Mesothelial cell of epicardium (in vitro differentiated cells): ENCODE results near the gene TIAL1. TPM values are rescaled to one million over a fixed set of nuclear protein-coding genes. Genes with fewer than 3 reads are reported as not detected.
"Not testable (repeated sequence)": the region's sequence is repeated elsewhere in the genome, so short reads cannot be mapped to it uniquely, and the experiment has no call there.

Source experiments
- DNase-seq, 2 experiments: peaks; one replicate each; pipeline ENCODE4 v3.0.0; 2021; ENCODE audit warnings: low spot score in 2 of 2; ENCODE audit not compliant: unreplicated experiment in 2 of 2
- H3K27ac Mint-ChIP-seq: 2 replicates; pipeline ENCODE4 v1.8.0; 2021; ENCODE audit warnings: mixed read lengths
- H3K27me3 Mint-ChIP-seq: 2 replicates; pipeline ENCODE4 v1.8.0; 2021; ENCODE audit warnings: low read depth, mixed read lengths
- H3K36me3 Mint-ChIP-seq: 2 replicates; pipeline ENCODE4 v1.8.0; 2021; ENCODE audit warnings: mixed read lengths
- H3K4me1 Mint-ChIP-seq: 2 replicates; pipeline ENCODE4 v1.8.0; 2021; ENCODE audit warnings: mixed read lengths
- H3K4me3 Mint-ChIP-seq: 2 replicates; pipeline ENCODE4 v1.8.0; 2021; ENCODE audit warnings: mild to moderate bottlenecking, moderate library complexity, mixed read lengths
- H3K9me3 Mint-ChIP-seq: 2 replicates; pipeline ENCODE4 v1.8.0; 2021; ENCODE audit warnings: mixed read lengths
- total RNA-seq: library from RNA; stranded (reverse); gene quantifications from 3 replicates; pipeline ENCODE4 v1.2.1, GENCODE V29; 2021
- TF ChIP-seq, protein P1 (sequence below): fragments of 200-600 bp; sonication (generic); IDR thresholded peaks from one replicate; pipeline ENCODE4 v1.5.0; 2021; ENCODE audit warnings: antibody characterized with exemption; ENCODE audit not compliant: unreplicated experiment

Gene TIAL1
- total RNA-seq, 1 donor from 2014 or later = 192 TPM

DNA sequence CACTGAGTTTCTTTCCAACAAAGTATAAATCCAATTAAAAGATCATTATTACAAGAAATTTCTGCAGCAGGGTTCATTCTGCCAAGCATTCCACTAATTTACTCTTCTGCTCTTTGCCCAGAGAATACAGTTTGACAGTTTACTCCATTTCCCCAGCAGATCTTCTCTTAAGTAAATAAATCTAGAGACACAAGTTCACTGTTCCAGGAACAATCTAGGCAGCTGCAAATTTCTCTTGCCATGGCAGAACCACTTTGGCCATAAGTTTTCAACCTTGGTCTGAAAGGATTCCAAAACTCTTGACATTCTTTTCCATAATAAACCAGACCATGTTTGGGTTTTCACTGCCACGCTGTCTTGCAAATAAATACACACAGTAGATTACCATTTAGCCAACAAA is 65.7 kb downstream of the TIAL1 start:
- DNase-seq = no peak
- no peaks in the 10 kb centered on the region for H3K36me3 Mint-ChIP-seq
- TF ChIP-seq, protein P1, sequence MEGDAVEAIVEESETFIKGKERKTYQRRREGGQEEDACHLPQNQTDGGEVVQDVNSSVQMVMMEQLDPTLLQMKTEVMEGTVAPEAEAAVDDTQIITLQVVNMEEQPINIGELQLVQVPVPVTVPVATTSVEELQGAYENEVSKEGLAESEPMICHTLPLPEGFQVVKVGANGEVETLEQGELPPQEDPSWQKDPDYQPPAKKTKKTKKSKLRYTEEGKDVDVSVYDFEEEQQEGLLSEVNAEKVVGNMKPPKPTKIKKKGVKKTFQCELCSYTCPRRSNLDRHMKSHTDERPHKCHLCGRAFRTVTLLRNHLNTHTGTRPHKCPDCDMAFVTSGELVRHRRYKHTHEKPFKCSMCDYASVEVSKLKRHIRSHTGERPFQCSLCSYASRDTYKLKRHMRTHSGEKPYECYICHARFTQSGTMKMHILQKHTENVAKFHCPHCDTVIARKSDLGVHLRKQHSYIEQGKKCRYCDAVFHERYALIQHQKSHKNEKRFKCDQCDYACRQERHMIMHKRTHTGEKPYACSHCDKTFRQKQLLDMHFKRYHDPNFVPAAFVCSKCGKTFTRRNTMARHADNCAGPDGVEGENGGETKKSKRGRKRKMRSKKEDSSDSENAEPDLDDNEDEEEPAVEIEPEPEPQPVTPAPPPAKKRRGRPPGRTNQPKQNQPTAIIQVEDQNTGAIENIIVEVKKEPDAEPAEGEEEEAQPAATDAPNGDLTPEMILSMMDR = no peak
- no peak overlapping the region for H3K27ac Mint-ChIP-seq
- no peaks in the 10 kb centered on the region for H3K9me3 Mint-ChIP-seq
- no peak overlapping the region for H3K4me3 Mint-ChIP-seq
- no peaks in the 10 kb centered on the region for H3K27me3 Mint-ChIP-seq
- H3K4me1 Mint-ChIP-seq = peaks cover 29% of the 10 kb centered on the region

DNA sequence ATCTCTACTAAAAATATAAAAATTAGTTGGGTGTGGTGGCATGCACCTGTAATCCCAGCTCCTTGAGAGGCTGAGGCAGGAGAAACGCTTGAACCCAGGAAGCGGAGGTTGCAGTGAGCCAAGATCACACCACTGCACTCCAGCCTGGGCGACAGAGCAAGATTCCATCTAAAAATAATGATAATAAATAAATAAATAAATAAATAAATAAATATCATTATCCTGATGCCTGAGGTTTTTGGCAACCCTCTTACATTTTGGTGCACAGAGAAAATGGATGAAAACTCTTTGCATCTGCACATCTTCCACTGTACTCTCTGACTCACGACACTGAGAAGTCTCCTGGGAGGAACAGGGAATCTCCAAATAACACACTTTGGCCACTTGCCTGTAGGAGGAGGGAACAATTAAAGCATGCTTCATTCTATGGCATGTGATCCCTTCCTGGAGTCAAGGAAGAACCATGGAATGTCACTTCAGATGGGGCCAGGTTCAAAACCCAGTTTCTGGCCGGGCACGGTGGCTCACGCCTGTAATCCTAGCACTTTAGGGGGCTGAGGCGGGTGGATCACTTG is 68.0 kb downstream of the TIAL1 start:
- H3K36me3 Mint-ChIP-seq, H3K27ac Mint-ChIP-seq, H3K27me3 Mint-ChIP-seq, DNase-seq, H3K4me3 Mint-ChIP-seq, H3K9me3 Mint-ChIP-seq: not testable (repeated sequence)
- peaks cover 34% of the 10 kb centered on the region for H3K4me1 Mint-ChIP-seq

DNA sequence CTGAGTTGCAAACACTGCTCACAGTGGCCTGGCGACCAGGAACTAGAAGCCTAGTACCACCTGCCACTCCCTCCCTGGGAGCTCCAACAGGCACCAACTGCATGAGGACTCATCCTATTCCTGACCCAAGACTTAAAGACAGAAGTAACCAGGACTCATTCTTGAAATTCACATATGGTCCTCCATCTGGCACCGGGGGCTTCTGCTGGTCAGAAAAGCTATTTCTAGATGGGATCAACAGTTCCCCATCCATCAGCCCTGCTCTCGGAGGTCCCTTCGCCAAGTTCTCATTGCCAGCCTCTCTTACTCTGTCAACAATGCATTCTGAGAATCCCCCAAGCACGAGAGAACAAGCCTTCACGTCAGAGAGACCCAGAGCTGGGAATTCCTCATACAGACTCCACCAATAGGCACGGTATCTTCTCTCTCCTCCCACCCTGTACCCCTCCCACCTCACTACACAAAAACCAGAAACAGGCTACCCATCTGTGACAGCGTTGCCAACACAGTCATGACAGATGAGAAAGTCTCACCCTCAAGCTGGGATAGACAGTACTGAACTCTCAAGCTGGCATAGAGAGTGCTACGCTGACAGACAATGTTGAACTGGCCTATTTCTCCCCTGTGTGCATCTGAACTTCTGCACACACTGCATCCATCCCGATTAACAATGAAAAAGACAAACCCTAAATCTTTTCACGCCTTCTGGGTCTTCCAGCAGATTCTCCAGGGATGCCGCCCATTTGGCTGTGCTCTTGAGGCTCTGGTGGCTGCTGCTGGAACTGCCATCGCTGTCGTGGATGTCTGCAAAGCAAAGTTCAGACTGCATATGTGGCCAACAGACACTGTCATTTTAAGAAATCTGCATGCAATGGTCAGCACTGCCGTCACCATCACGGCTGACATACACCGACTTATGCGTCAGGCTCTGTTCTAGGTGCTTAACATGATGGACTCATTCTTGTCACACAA is 69.9 kb downstream of the TIAL1 start:
- Mint-ChIP-seq H3K9me3 (no peaks in the 10 kb centered on the region), H3K27ac (no peak overlapping the region), H3K36me3 (peaks cover under 1% of the 10 kb centered on the region), H3K4me3 (no peak overlapping the region), H3K4me1 (peaks cover 30% of the 10 kb centered on the region), H3K27me3 (no peaks in the 10 kb centered on the region)
- TF ChIP-seq, protein P1 = peak; percentile 29
- no peak for DNase-seq

DNA sequence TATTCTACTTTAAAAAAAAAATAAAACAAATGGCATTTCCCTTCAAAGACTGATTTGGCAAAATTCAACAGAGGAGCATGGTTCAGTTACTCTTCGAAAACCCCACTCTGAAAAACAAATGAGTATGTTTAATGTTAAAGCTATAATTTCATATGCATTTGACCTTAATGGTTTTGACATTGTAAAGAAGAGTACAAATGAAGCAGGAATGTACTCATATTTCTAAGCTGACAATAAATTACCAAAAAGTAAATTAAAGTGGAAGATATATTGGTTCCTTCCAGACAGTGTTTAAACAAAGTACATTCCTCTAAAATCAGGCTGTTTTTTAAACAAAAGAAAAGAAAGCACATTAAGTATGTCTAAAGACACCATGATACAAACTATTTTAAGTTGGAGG is 70.6 kb downstream of the TIAL1 start:
- peaks cover 3% of the 10 kb centered on the region for H3K36me3 Mint-ChIP-seq
- TF ChIP-seq, protein P1 = no peak
- no peak overlapping the region for H3K4me3 Mint-ChIP-seq
- peaks cover 27% of the 10 kb centered on the region for H3K4me1 Mint-ChIP-seq
- H3K27ac Mint-ChIP-seq = no peak overlapping the region
- no peak for DNase-seq
- H3K9me3 Mint-ChIP-seq = no peaks in the 10 kb centered on the region
- H3K27me3 Mint-ChIP-seq = no peaks in the 10 kb centered on the region

DNA sequence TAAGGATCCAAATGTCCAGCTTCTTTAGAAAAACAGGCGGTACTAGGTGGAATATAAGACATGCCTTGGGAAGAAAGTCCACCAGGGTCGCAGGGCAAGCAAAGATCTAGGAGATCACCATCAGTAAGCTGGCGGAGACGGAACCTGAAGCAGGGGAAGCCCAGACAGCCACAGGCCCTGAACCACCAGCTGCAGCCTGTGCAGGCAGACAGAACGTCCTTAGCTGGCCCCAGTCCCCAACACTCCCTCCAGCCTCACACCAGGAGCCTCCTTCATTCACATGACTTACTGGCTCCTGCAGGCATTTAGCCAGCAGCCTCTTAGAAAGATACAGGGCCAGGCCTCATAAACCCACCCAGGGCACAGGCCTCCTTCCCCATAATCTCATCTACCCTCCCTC is 71.6 kb downstream of the TIAL1 start:
- DNase-seq = no peak
- Mint-ChIP-seq H3K4me3 (no peak overlapping the region), H3K4me1 (peaks cover 24% of the 10 kb centered on the region), H3K27ac (no peak overlapping the region), H3K27me3 (no peaks in the 10 kb centered on the region), H3K36me3 (peaks cover 3% of the 10 kb centered on the region), H3K9me3 (no peaks in the 10 kb centered on the region)
- TF ChIP-seq, protein P1 = no peak

DNA sequence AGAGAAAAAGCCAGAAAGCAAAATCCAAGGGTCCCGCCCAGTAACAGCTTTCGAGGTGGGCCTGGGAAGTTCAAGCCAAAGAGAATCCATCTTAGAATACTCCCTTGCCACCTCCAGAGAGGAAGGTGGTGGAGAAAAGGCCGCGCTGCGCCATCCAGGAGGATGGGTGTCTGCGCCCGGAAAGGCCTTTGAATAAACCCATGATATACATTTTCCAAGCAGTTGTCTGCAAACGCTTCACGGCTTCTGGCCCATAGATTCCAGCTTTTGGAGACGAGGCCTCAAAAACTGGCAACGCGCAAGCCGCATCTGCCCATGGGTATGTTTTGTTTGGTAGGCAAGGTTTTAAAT is 72.1 kb downstream of the TIAL1 start:
- Mint-ChIP-seq H3K27ac (no peak overlapping the region), H3K4me1 (peaks cover 25% of the 10 kb centered on the region), H3K9me3 (no peaks in the 10 kb centered on the region), H3K27me3 (no peaks in the 10 kb centered on the region), H3K36me3 (peaks cover 3% of the 10 kb centered on the region), H3K4me3 (no peak overlapping the region)
- TF ChIP-seq, protein P1 = no peak
- DNase-seq = no peak
